NT2/D1 (cell line): ENCODE results near the gene SUGP2.

Experiments
- SUZ12 ChIP-seq: IDR thresholded peaks from 2 replicates; pipeline ENCODE4 v1.6.1; 2011; ENCODE audit not compliant: insufficient read length, insufficient read depth; ENCODE audit errors: extremely low read depth
- YY1 ChIP-seq: IDR thresholded peaks from 2 replicates; pipeline ENCODE4 v1.6.1; 2011; ENCODE audit not compliant: insufficient read length, insufficient read depth
- ZNF274 ChIP-seq: IDR thresholded peaks from 2 replicates; pipeline ENCODE4 v1.6.1; 2011; ENCODE audit warnings: mild to moderate bottlenecking, low read depth, low read length

DNA sequence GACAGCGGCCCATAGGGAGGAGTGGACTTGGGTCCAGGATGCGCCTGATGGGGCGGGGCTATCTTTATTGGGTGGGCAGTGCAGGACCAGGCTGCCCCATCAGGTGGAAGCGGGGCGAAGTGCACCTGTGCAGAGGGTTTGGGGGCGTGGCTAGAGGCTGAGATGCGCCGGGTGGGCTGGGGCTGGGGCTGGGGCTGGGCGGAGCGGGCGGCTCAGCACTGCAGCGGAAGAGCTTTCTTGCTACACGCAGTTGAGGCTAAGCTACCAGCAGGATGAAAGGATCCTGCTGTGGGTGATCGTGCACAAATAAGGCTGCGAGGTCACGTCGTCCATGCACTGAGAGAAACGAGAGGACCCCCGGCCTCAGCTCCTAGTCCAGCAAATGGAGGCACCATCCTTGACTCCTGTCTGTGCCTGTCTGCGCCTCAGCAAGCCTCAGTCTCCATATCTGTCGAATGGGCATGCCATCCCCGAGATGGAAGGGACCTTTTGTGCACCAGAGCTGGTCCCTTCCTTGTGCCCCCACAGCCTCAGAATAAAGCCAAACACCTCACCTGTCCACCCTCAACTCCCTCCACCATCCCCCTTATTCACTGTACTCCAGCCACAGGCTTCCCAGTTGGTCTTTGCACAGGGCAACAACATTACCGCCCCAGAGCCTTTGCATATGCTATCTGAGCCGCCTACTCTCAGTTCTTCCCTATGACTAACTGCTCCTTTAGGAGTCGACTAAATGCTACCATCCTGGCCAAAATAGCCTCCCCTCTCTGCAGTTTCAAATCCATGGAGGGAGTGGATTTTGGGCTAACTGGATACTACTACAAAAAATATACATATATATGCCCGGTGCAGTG is 71.3 kb downstream of the SUGP2 start:
- no peak for TF ChIP-seq YY1
- TF ChIP-seq ZNF274: no peak
- TF ChIP-seq SUZ12: no peak
